ENCODE results near the gene IGSF21.

Gene IGSF21

DNA sequence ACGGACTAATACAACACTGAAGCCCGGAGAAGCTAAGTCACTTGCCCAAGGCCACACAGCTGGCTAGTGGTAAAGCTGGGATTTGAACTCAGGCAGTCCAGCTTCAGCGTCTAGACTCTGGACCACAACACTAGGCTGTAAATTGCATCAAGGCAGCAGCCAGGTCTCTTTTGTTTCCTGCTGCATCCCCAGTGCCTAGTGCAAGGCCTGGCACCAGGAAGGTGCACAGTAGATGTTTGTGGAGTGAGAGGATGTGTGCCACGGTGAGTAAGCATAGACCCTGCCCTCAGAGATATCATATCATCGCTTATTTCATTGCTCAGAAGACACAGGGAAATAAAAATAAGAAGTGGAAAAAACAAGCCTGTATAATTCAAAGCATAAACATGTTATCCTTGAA is 40.9 kb downstream of the IGSF21 start:
- TF ChIP-seq, protein P1, sequence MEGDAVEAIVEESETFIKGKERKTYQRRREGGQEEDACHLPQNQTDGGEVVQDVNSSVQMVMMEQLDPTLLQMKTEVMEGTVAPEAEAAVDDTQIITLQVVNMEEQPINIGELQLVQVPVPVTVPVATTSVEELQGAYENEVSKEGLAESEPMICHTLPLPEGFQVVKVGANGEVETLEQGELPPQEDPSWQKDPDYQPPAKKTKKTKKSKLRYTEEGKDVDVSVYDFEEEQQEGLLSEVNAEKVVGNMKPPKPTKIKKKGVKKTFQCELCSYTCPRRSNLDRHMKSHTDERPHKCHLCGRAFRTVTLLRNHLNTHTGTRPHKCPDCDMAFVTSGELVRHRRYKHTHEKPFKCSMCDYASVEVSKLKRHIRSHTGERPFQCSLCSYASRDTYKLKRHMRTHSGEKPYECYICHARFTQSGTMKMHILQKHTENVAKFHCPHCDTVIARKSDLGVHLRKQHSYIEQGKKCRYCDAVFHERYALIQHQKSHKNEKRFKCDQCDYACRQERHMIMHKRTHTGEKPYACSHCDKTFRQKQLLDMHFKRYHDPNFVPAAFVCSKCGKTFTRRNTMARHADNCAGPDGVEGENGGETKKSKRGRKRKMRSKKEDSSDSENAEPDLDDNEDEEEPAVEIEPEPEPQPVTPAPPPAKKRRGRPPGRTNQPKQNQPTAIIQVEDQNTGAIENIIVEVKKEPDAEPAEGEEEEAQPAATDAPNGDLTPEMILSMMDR (IDR thresholded peaks at IDR 0.05; ENCODE audit: insufficient read depth, low read depth, low read length, missing control alignments) = no peak
- H3K4me3 ChIP-seq (ENCODE audit: low read length) = no peak overlapping the region

DNA sequence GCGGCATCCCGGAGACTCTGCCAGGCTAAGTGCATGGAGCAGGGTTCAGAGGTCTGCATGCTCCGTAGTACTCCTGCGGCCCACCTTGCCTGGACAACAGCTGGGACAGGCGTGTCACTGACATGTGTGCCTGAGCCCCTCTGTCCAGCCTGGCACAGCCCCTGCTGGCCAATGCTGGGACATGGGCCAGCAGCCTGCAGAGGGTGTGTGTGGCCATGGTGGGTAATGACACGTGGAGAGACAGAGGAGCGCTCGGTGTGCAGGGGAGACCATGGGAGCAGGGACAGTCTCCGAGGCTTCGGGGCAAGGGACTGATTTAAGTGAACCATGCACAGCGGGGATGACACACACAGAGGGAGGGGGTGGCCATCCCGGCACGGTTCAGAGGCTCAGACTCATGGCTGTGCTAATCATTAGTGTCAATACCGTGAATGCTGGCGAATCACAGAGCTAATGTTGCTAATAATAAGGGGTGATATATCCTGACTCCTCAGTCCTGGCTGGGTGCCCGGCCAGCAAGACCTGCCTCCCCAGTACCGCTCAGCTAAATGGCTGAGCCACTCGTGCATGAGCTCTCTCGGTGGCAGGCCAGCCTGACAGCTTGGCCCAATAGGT is 41.5 kb downstream of the IGSF21 start:
- DNase-seq (ENCODE audit: low read depth) = no peak
- TF ChIP-seq, protein P1 (IDR thresholded peaks at IDR 0.05; ENCODE audit: insufficient read depth, low read depth, low read length, missing control alignments) = no peak
- no peak overlapping the region for H3K4me3 ChIP-seq (ENCODE audit: low read length)

More for the DNA sequence above, 40.9 kb downstream of the IGSF21 start:
- DNase-seq (ENCODE audit: low read depth) = no peak

DNA sequence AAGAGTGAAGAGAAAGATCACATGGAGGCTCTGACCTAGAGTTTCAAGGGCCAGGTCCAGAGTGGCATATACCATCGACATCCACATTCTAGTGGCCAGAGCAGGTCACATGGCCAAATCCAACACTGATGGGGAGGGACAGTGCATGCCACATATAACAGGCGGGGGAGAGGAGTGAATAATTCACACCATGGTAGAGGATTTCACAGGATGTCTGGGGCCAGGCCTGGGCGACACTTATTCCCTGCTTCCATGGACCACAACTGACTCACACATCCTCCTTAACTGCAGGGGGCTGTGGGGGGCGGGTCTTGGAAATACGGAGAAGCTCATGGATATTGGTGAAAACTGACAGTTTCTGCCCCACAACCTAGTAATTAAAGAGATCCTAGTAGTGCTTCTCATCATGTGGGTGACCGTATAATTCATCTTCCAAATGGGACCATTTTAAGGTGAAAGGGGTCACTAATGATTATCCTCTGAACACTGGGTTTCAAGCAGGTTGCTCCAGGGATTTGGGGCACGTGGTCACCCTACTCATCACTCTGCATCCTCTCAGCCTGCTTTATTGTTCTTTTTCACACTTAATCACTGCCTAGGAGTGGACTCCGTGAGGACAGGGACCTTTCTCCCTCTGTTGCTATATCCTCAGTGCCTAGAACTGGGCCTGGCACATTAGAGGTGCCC is 44.0 kb downstream of the IGSF21 start:
- H3K4me3 ChIP-seq (ENCODE audit: low read length) = no peak overlapping the region
- TF ChIP-seq, protein P1 (IDR thresholded peaks at IDR 0.05; ENCODE audit: insufficient read depth, low read depth, low read length, missing control alignments) = no peak
- no peak for DNase-seq (ENCODE audit: low read depth)

DNA sequence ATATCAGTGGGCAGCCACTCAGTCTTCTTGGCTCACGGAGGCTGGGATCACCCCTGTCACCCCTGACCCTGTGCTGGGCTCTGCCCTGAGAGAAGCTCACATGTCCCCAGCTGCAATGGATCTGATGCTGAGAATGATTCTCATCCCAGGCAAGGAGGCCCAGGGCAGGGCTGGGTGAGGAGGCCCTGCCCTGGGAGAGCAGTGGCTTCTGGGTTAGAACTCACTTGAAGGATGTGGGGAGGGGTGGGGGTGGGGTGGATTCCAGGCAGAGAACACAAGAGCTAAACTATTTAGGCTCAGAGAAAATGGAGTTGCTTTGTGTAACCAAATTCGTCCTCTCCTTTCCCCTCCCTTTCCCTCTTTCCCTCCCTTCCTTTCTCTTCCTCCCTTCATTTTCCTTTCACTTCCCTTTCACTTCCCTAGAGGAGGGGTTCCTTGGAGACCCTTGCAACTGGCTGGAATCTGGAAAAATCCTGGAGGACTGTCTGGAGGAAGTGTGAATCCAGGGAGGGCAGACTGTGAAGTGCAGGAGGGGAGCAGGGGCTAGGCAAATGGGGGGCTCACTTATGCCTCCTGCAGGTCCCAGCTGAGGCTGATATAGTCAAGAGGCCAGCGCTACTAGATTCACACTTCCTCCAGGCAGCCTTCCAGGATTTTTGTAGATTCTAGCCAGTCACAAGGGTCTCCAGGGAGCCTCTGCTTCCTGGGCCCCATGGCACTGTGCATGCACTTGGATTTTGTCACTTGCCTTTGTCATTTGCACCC is 47.0 kb downstream of the IGSF21 start:
- TF ChIP-seq, protein P1 (IDR thresholded peaks at IDR 0.05; ENCODE audit: insufficient read depth, low read depth, low read length, missing control alignments) = no peak
- H3K4me3 ChIP-seq (ENCODE audit: low read length) = no peak overlapping the region
- no peak for DNase-seq (ENCODE audit: low read depth)

DNA sequence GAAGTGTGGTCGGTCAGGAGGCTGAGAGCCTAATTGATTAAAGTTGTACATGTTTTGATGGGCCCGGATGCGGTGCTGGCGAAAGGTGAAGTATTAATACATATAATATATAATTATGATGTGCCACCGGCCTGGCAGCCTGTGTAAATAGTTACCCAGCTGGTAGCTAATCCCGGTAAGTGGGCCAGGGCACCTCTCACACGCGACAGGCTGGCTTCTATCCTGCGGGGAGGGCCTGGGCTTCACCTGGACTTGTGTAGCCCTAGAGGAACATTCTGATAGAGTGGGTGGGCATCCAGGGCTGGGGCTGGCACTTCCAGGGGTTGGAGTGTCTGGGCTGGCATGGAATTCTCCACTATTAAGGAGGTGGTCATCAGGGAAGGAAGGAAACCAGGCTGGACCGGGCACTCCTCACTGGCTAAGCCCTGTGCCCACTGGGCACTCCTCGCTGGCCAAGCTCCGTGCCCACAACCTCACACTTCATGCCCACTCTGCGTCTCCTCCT is 48.3 kb downstream of the IGSF21 start:
- no peak for DNase-seq (ENCODE audit: low read depth)
- TF ChIP-seq, protein P1 (IDR thresholded peaks at IDR 0.05; ENCODE audit: insufficient read depth, low read depth, low read length, missing control alignments) = no peak

DNA sequence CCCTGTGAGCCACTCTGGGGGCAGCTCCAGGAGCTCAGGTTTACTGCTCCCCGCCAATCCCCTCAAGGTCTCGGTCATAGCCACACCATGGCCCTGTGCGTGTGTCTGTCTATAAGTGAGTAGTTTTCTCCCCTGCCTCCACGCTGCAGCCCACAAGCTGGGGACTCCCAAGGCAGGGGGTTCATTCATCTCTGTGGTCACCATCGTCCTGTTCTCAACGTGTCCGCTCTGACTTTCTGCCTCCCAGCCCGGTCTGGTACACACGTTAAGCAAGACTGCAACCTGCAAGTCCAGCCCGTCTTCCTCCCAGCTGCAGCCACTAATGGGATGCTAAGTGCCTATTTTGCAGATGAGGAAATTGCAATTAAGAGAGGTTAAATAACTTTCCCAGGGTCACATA is 49.8 kb downstream of the IGSF21 start:
- no peak overlapping the region for H3K4me3 ChIP-seq (ENCODE audit: low read length)
- no peak for DNase-seq (ENCODE audit: low read depth)
- TF ChIP-seq, protein P1 (IDR thresholded peaks at IDR 0.05; ENCODE audit: insufficient read depth, low read depth, low read length, missing control alignments) = no peak

More for the DNA sequence above, 48.3 kb downstream of the IGSF21 start:
- H3K4me3 ChIP-seq (ENCODE audit: low read length) = no peak overlapping the region

All from epithelial cell of esophagus (primary cell).